PC-3 (cell line): ENCODE data around the gene SNTG2. TPM values are rescaled to one million over a fixed set of nuclear protein-coding genes. Genes with fewer than 3 reads are reported as not detected.

Experiments
- ATAC-seq: fragments of 200-7000 bp; cut with Tn5 transposase; 2 replicates; pipeline ENCODE4 v1.9.1; 2020; ENCODE audit warnings: mild to moderate bottlenecking, moderate library complexity
- BruUV-seq: library from RNA; stranded (reverse); fragments of 400-500 nt; replicated peaks from 2 replicates; lab custom pipeline; 2021; lab: Mats Ljungman, UMichigan
- CTCF ChIA-PET: fragments of 300-600 bp; sonication (Branson Sonifier 250); formaldehyde crosslinking; loops from one replicate; lab custom pipeline; 2022; ENCODE audit warnings: antibody characterized with exemption; lab: Charles Lee
- POLR2A ChIA-PET: fragments of 300-600 bp; sonication (Branson Sonifier 250); formaldehyde crosslinking; loops from one replicate; lab custom pipeline; 2022; ENCODE audit warnings: antibody characterized with exemption; ENCODE audit not compliant: unreplicated experiment; lab: Charles Lee
- DNase-seq: peaks from one replicate; pipeline ENCODE4 v3.0.0-alpha.2; 2015
- H2AFZ ChIP-seq: fragments of 300-600 bp; sonication (generic); 2 replicates; pipeline ENCODE4 v1.6.0; 2016; ENCODE audit warnings: antibody characterized with exemption, low read length
- H3F3A ChIP-seq: fragments of 300-600 bp; sonication (generic); one replicate; pipeline ENCODE4 v1.6.0; 2017; ENCODE audit warnings: antibody characterized with exemption, low read length, control low read depth, mild to moderate bottlenecking; ENCODE audit not compliant: unreplicated experiment
- H3K27ac ChIP-seq: fragments of 300-600 bp; sonication (generic); 2 replicates; pipeline ENCODE4 v1.5.1; 2016; ENCODE audit warnings: mild to moderate bottlenecking, low read length
- H3K27me3 ChIP-seq: fragments of 300-600 bp; sonication (generic); 2 replicates; pipeline ENCODE4 v1.6.1; 2016; ENCODE audit warnings: low read length, mixed read lengths
- H3K36me3 ChIP-seq: fragments of 300-600 bp; sonication (generic); 2 replicates; pipeline ENCODE4 v1.6.1; 2016; ENCODE audit warnings: low read depth, mixed run types, low read length, mixed read lengths
- H3K4me1 ChIP-seq: fragments of 300-600 bp; sonication (generic); 2 replicates; pipeline ENCODE4 v1.5.1; 2016; ENCODE audit warnings: low read length; ENCODE audit not compliant: insufficient read depth
- H3K4me2 ChIP-seq: fragments of 300-600 bp; sonication (generic); 2 replicates; pipeline ENCODE4 v1.6.0; 2016; ENCODE audit warnings: low read length
- H3K4me3 ChIP-seq: fragments of 300-600 bp; sonication (generic); 2 replicates; pipeline ENCODE4 v1.5.1; 2016; ENCODE audit warnings: mild to moderate bottlenecking, low read length, mixed read lengths
- H3K79me2 ChIP-seq: fragments of 300-600 bp; sonication (generic); 2 replicates; pipeline ENCODE4 v1.6.1; 2017; ENCODE audit warnings: low read length, mixed read lengths
- H3K9ac ChIP-seq: fragments of 300-600 bp; sonication (generic); 2 replicates; pipeline ENCODE4 v1.6.0; 2016; ENCODE audit warnings: mild to moderate bottlenecking, low read length
- H3K9me2 ChIP-seq: fragments of 300-600 bp; sonication (generic); replicated peaks from 2 replicates; pipeline ENCODE4 v1.6.1; 2016; ENCODE audit warnings: mixed run types, low read length, mixed read lengths
- H3K9me3 ChIP-seq: fragments of 300-600 bp; sonication (generic); 2 replicates; pipeline ENCODE4 v1.6.1; 2016; ENCODE audit warnings: low read length, mixed read lengths
- H4K20me1 ChIP-seq: fragments of 300-600 bp; sonication (generic); 2 replicates; pipeline ENCODE4 v1.6.1; 2016; ENCODE audit warnings: low read length, mixed read lengths
- EZH2 ChIP-seq: fragments of 300-600 bp; sonication (generic); IDR thresholded peaks from one replicate; pipeline ENCODE4 v1.6.1; 2017; ENCODE audit warnings: antibody characterized with exemption, mild to moderate bottlenecking, low read length; ENCODE audit not compliant: unreplicated experiment
- EZH2phosphoT487 ChIP-seq: fragments of 300-600 bp; sonication (generic); IDR thresholded peaks from 2 replicates; pipeline ENCODE4 v1.6.1; 2018; ENCODE audit warnings: mild to moderate bottlenecking, antibody characterized with exemption, low read length, borderline replicate concordance
- intact Hi-C: fragments of 100-400 bp; cut with micrococcal nuclease; formaldehyde crosslinking; loops from 2 replicates; pipeline ENCODE4 v1.9.0; 2023
- total RNA-seq: library from RNA; depleted of rRNA; stranded (reverse); fragments of >200 nt; gene quantifications from 2 replicates; pipeline ENCODE4 v1.2.3, GENCODE V29; 2014
- TF ChIP-seq, protein P1 (sequence below): fragments of 300-600 bp; sonication (generic); conservative IDR thresholded peaks from 2 replicates; pipeline ENCODE4 v1.5.1; 2017; ENCODE audit warnings: antibody characterized with exemption, low read depth, mild to moderate bottlenecking, low read length

The SNTG2 gene
- total RNA-seq, 1 experiment from 2014 or later = not detected

DNA sequence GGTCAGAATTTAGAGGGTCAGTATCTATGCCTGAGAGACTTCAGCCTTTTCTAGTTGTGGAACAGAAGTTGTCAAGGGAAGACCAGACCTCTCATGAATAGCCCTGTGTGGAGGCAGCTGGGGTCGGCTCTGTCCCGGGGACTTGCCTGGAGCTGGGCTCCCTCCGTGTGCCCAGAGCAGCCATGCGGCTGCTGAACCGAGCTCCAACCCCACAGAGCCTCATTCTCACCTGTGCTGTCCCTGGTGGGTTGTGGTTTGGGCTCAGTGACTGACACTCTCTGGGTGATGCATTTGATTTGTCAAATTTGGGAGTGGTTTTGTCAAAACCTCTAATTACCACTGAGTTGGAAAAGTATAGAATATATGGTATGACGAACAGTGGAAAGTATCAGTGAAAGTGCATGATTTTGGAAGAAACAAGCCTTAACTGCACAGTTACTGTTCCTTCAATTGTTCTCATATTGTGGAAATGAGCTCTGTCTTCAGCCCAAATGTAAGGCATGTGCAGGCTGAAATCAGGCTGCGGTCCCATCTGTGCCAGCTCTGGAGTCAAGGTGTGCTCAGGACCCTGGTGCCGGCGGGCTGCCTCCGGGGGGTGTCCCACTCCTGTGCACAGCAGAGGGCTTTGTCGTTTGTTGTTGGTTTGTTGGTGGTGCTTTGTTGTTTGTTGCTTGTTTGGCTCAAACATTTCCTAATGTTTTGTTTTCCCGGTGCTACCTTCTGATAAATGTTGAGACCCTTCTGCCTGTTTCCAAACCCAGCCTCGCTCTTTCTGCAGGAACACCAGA, 200.3 kb downstream of the SNTG2 start:
- Histone ChIP-seq H3K27me3 (peaks cover 56% of the 10 kb centered on the region), H2AFZ (no peak overlapping the region), H3K4me3 (no peak overlapping the region), H3K79me2 (no peaks in the 10 kb centered on the region), H3K9ac (no peak overlapping the region), H3K9me3 (no peaks in the 10 kb centered on the region), H3K9me2 (no peaks in the 10 kb centered on the region), H3K27ac (no peak overlapping the region), H3F3A (no peaks in the 10 kb centered on the region), H4K20me1 (no peaks in the 10 kb centered on the region), H3K4me2 (no peak overlapping the region), H3K36me3 (no peaks in the 10 kb centered on the region), H3K4me1 (no peaks in the 10 kb centered on the region)
- ChIA-PET POLR2A (no interaction called here), CTCF (no interaction called here)
- intact Hi-C loops = no loop called here
- DNase-seq = no peak
- TF ChIP-seq EZH2 (no peak), EZH2phosphoT487 (no peak)
- TF ChIP-seq, protein P1, sequence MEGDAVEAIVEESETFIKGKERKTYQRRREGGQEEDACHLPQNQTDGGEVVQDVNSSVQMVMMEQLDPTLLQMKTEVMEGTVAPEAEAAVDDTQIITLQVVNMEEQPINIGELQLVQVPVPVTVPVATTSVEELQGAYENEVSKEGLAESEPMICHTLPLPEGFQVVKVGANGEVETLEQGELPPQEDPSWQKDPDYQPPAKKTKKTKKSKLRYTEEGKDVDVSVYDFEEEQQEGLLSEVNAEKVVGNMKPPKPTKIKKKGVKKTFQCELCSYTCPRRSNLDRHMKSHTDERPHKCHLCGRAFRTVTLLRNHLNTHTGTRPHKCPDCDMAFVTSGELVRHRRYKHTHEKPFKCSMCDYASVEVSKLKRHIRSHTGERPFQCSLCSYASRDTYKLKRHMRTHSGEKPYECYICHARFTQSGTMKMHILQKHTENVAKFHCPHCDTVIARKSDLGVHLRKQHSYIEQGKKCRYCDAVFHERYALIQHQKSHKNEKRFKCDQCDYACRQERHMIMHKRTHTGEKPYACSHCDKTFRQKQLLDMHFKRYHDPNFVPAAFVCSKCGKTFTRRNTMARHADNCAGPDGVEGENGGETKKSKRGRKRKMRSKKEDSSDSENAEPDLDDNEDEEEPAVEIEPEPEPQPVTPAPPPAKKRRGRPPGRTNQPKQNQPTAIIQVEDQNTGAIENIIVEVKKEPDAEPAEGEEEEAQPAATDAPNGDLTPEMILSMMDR = no peak
- BruUV-seq = no TSS peak
- ATAC-seq = no peak

DNA sequence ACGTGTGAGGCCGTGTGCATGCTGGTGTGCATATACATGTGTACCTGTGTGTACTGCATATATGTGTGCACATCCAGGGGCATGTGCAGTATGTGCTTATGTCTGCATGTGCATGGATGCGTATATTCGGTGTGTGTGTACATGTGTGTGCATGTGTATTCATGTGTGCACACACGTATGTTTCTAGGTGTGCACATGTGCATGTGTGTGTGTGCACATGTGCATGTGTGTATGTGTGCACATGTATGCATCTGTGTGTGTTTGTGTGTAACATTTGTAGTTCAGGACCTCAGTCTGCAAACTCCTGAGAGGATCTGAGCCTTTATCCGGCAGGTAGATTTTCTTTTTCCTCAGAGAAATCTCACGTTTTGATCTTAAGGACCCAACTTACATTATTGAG, 201.7 kb downstream of the SNTG2 start:
- intact Hi-C loops = no loop called here
- Histone ChIP-seq H2AFZ (no peak overlapping the region), H3K4me2 (no peak overlapping the region), H4K20me1 (no peaks in the 10 kb centered on the region), H3K9ac (no peak overlapping the region), H3K9me2 (no peaks in the 10 kb centered on the region), H3K4me1 (no peaks in the 10 kb centered on the region), H3K27ac (no peak overlapping the region), H3F3A (no peaks in the 10 kb centered on the region), H3K4me3 (no peak overlapping the region), H3K9me3 (no peaks in the 10 kb centered on the region), H3K27me3 (peaks cover 66% of the 10 kb centered on the region), H3K79me2 (no peaks in the 10 kb centered on the region), H3K36me3 (no peaks in the 10 kb centered on the region)
- no peak for DNase-seq
- TF ChIP-seq EZH2 (no peak), EZH2phosphoT487 (no peak)
- TF ChIP-seq, protein P1 = no peak
- ChIA-PET POLR2A (no interaction called here), CTCF (no interaction called here)
- ATAC-seq = no peak
- no TSS peak for BruUV-seq

DNA sequence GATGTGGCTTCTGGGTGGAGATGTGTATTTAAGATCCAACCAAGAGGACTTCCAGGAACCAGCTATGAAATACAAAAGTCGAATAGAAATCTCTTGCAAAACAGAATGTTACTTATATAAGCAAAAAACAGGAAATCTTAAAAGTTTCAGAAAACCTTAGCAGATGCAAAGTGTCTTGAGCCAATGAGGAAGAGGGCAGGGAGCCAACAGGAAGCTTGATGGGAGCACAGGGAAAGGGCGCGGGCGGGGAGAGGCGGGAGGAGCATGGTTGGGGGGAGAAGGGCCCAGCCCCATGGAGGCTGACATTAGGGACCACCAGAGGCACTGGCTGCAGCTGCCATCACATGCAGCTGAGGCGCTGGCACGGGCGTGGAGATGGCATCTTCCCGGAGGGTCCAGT, 203.3 kb downstream of the SNTG2 start:
- H3K9me3 ChIP-seq = no peaks in the 10 kb centered on the region
- H4K20me1 ChIP-seq = no peaks in the 10 kb centered on the region
- no peak overlapping the region for H3K4me2 ChIP-seq
- intact Hi-C loops = no loop called here
- H3K9me2 ChIP-seq = no peaks in the 10 kb centered on the region
- no peak overlapping the region for H3K4me3 ChIP-seq
- BruUV-seq = no TSS peak
- CTCF ChIA-PET = no interaction called here
- H2AFZ ChIP-seq = no peak overlapping the region
- POLR2A ChIA-PET = no interaction called here
- TF ChIP-seq EZH2phosphoT487 (no peak), EZH2 (no peak)
- TF ChIP-seq, protein P1 = no peak
- H3K9ac ChIP-seq = no peak overlapping the region
- no peaks in the 10 kb centered on the region for H3K79me2 ChIP-seq
- no peaks in the 10 kb centered on the region for H3K36me3 ChIP-seq
- no peak overlapping the region for H3K27ac ChIP-seq
- no peak for DNase-seq
- no peaks in the 10 kb centered on the region for H3F3A ChIP-seq
- H3K4me1 ChIP-seq = no peaks in the 10 kb centered on the region
- peaks cover 62% of the 10 kb centered on the region for H3K27me3 ChIP-seq
- no peak for ATAC-seq
